ENCODE results near the gene ELFN1. TPM values are rescaled to one million over a fixed set of nuclear protein-coding genes. Genes with fewer than 3 reads are reported as not detected.

ELFN1 gene
- total RNA-seq, 1 donor from 2014 or later = 0.71 TPM

GRCh38 chr7:1744296-1745017, 74.4 kb downstream of the ELFN1 start:
- Histone ChIP-seq H3K27me3 (ENCODE audit: control insufficient read depth, insufficient read depth, low read length) (peaks cover 20% of the 10 kb centered on the region), H3K36me3 (ENCODE audit: control insufficient read depth, insufficient read depth, low read length) (no peaks in the 10 kb centered on the region), H3K4me3 (ENCODE audit: low read depth, low read length) (no peak overlapping the region)
- no peak for DNase-seq (ENCODE audit: low read depth)
- no peak for TF ChIP-seq CTCF (IDR thresholded peaks at IDR 0.05; ENCODE audit: insufficient read depth, low read length, poor library complexity, severe bottlenecking)

GRCh38 chr7:1745018-1745532, 75.0 kb downstream of the ELFN1 start:
- DNase-seq (ENCODE audit: low read depth) = no peak

GRCh38 chr7:1745576-1746490, 75.8 kb downstream of the ELFN1 start:
- no peak for DNase-seq (ENCODE audit: low read depth)
- Histone ChIP-seq H3K36me3 (ENCODE audit: control insufficient read depth, insufficient read depth, low read length) (no peaks in the 10 kb centered on the region), H3K27me3 (ENCODE audit: control insufficient read depth, insufficient read depth, low read length) (peaks cover 32% of the 10 kb centered on the region), H3K4me3 (ENCODE audit: low read depth, low read length) (no peak overlapping the region)
- no peak for TF ChIP-seq CTCF (IDR thresholded peaks at IDR 0.05; ENCODE audit: insufficient read depth, low read length, poor library complexity, severe bottlenecking)

More at GRCh38 chr7:1745018-1745532, 75.0 kb downstream of the ELFN1 start:
- no peaks in the 10 kb centered on the region for H3K36me3 ChIP-seq (ENCODE audit: control insufficient read depth, insufficient read depth, low read length)
- H3K4me3 ChIP-seq (ENCODE audit: low read depth, low read length) = no peak overlapping the region
- TF ChIP-seq CTCF (IDR thresholded peaks at IDR 0.05; ENCODE audit: insufficient read depth, low read length, poor library complexity, severe bottlenecking) = no peak
- H3K27me3 ChIP-seq (ENCODE audit: control insufficient read depth, insufficient read depth, low read length) = peaks cover 26% of the 10 kb centered on the region

GRCh38 chr7:1746491-1746975, 76.5 kb downstream of the ELFN1 start:
- Histone ChIP-seq H3K4me3 (ENCODE audit: low read depth, low read length) (no peak overlapping the region), H3K36me3 (ENCODE audit: control insufficient read depth, insufficient read depth, low read length) (no peaks in the 10 kb centered on the region), H3K27me3 (ENCODE audit: control insufficient read depth, insufficient read depth, low read length) (peaks cover 32% of the 10 kb centered on the region)
- no peak for TF ChIP-seq CTCF (IDR thresholded peaks at IDR 0.05; ENCODE audit: insufficient read depth, low read length, poor library complexity, severe bottlenecking)
- DNase-seq (ENCODE audit: low read depth) = no peak

- H3K4me3 ChIP-seq (ENCODE audit: low read depth, low read length) = no peak overlapping the region
- peaks cover 32% of the 10 kb centered on the region for H3K27me3 ChIP-seq (ENCODE audit: control insufficient read depth, insufficient read depth, low read length)
Measured at GRCh38 chr7:1747004-1747801, 77.1 kb downstream of the ELFN1 start.

More at GRCh38 chr7:1747004-1747801, 77.1 kb downstream of the ELFN1 start:
- no peak for TF ChIP-seq CTCF (IDR thresholded peaks at IDR 0.05; ENCODE audit: insufficient read depth, low read length, poor library complexity, severe bottlenecking)
- H3K36me3 ChIP-seq (ENCODE audit: control insufficient read depth, insufficient read depth, low read length) = no peaks in the 10 kb centered on the region
- no peak for DNase-seq (ENCODE audit: low read depth)
